NCI-H748 (cell line): ENCODE measurements around the gene ROBO4.

ENCODE experiments used
- DNase-seq: peaks from one replicate; lab custom pipeline; 2025; ENCODE audit not compliant: unreplicated experiment; lab: John Stamatoyannopoulos, UW

ROBO4 gene

DNA sequence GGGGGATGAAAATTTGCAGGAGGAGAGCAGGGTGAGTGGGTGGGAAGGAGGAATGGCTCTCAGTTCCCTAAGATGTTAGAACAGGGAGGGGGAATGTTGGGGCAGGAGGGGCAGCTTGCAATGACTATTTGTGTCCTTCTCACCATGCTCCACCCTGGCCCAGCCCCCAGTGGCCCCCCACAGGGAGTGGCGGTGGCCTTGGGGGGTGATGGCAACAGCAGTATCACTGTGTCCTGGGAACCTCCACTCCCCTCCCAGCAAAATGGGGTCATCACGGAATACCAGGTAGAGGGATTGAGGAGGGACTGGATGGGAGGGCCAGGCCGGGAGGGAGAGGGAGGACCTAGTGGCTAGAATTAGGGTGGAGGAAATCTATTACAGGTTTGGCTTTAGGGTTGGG lies 22.3 kb downstream of the ROBO4 start:
- no peak for DNase-seq

DNA sequence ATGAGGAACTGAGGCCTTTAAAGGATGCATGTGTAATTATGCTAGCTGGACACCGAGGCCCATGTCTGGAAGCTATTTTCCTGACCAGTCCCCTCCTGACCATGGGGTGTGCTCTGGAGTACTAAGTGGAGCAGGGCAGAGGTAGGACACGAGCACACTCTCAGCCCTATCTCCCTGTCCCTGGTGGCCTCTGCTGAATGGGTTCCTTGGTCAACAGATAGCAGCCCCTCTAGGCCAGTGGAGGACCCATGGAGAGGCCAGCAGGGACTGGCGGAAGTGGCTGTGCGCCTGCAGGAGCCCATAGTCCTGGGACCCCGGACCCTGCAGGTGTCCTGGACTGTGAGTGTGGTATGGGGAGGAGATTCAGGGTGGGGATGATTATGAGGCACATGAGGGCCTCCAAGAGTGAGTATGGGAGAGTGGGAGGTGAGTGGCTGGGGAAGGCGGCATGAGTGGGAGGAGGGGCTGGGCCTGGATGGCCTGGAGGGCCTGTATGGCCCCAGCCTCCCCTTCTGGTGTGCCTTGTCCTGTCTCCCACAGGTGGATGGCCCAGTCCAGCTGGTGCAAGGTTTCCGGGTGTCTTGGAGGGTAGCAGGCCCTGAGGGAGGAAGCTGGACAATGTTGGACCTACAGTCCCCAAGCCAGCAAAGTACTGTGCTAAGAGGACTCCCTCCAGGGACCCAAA lies 23.0 kb downstream of the ROBO4 start:
- no peak for DNase-seq

DNA sequence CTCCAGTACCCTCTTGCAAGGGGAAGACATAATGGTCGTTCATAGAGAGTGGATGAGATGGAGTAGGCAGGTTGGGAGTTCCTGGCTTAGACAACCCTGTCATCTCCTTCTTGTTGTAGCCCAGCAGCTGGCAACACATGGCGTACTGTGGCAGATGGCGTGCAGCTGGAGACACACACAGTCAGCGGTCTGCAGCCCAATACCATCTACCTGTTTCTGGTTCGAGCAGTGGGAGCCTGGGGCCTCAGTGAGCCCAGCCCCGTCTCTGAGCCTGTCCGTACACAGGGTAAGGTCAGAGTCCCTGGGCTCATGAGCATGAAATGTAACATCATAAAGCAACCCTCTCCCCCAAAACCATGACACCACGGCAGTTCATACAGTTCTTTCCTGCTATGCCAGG lies 23.7 kb downstream of the ROBO4 start:
- DNase-seq = no peak

DNA sequence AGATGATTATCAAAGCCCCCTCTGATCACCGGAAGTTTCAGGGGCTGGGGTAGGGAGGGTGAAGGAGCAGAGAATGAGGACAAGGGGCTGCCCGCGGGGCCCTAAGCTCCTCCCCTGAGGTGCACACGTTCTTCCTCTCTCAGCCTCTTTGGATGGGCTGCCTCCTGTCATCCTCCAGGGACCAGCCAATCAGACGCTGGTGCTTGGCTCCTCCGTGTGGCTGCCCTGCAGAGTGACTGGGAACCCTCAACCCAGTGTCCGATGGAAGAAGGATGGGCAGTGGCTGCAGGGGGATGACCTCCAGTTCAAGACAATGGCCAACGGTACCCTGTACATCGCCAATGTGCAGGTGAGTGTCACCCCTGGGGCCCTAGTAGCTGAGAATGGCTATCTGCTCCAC lies 24.9 kb downstream of the ROBO4 start:
- no peak for DNase-seq

DNA sequence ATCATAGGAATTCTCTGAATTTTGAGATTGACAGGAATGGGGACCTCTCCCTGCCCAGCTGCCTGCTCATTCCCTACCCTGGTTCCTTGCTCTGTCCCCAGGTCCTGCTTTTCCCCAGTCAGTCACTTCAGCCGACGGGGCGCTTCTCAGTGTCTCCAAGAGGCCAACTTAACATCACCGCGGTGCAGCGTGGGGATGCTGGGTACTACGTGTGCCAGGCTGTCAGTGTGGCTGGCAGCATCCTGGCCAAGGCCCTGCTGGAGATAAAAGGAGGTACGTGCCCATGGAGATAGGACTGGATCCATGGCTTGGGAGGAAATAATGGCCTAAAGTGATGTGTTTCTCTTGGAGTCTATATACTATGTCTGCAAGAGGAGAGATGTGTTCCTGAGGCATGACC lies 25.4 kb downstream of the ROBO4 start:
- DNase-seq = no peak

DNA sequence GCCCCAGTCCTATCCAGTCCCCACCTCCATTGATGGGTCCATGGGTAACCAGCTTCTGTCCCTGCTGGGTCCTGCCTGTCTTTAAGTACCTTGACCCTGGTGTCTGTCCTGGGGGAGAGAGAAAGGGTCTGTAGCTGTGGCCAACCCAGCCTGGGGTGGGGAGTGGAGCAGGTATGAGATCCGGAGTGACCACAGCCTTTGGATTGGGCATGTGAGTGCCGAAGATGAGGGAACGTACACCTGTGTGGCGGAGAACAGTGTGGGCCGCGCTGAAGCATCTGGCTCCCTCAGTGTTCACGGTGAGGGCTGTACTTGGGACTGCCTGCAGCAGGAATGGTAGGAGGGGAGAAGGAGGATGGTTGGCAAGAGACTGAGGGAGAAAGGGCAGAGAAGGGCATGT lies 27.2 kb downstream of the ROBO4 start:
- no peak for DNase-seq

DNA sequence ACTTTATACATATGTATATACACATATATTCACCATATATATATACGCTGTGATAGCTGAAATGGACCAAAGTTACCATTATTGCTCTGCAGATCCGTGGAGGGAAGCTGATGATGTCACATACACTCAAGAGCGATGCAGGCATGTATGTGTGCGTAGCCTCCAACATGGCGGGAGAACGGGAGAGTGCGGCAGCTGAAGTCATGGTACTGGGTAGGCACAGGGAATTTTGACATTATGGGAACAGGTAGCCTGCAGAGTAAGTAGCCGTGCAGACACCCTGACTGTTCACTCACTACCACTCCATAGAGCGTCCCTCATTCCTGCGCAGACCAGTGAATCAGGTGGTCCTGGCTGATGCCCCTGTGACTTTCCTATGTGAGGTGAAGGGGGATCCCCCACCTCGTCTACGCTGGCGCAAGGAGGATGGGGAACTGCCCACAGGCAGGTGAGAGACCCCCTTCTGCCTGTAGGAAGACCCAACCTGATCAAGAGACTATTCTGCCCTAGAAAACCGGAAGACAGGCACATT lies 27.7 kb downstream of the ROBO4 start:
- DNase-seq = no peak

DNA sequence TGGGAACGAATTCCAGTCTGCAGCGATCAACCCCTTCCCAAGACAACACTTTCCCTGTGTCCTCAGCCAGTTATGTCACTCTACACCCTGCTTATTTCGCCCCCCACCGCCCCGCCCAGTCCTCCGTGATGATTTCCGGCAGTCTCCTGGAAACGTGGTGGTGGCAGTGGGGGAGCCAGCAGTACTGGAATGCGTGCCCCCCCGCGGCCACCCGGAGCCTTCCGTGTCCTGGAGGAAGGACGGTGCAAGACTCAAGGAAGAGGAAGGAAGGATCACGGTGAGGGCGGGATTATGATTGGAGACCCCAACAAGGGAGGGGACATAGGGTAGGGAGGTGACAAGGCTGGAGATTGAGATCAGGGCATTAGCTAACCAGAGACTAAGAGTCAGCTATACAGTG lies 28.3 kb downstream of the ROBO4 start:
- DNase-seq = no peak

DNA sequence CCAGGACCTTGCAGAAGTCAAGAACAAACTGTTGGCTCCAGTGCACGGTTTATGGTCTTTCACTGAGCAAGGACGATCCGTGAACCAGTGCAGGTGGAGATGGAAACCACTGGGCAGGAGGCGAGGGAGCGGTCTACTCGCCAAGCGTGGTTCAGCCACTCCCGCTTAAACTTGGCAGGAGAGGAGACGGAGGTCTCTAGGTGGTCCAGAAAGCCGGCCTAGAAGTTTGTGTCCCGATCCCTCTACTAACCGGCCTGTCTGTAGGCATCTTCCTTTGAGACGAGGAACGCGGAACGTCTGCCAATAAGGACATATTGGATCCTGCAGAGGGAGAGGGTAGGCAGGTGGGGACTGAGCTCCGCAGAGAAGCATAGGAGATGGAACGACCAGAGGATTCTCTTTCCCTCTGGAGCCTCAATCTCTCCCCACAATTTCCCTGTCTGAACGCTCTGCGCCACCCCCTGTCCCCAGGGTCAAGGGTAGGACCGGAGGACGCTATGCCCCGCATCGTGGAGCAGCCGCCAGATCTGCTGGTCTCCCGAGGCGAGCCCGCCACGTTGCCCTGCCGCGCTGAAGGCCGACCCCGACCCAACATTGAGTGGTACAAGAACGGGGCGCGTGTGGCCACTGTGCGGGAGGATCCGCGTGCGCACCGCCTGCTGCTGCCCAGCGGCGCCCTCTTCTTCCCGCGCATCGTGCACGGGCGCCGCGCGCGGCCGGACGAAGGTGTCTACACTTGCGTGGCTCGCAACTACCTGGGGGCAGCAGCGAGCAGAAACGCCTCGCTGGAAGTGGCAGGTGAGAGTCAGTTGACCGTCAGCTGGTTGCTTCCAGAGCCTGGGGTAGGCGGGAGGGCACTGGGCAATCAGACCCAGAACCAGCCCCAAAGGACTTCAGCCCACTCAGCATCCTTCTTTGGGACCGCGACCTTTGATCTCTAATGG lies 29.1 kb downstream of the ROBO4 start:
- DNase-seq = no peak

DNA sequence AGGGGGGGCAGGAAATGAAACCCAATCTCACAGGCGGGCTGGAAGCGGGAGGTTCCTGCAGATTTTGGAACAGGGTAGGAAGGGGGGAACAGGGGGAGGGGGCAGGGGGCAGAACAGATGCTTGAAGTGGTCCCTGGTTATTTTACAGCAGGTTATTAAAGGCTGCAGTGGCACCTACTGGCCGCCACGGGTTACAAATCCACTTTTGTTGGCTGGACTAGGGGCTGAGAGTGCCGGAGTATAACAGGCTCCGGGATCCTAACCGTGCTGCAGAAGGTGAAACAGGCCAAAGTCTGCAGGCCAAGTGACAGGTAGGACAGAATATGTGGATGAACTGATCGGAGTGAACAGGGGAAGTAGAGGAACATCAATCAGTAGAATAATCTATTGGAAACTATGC lies 30.0 kb downstream of the ROBO4 start:
- DNase-seq = peak; percentile 35

DNA sequence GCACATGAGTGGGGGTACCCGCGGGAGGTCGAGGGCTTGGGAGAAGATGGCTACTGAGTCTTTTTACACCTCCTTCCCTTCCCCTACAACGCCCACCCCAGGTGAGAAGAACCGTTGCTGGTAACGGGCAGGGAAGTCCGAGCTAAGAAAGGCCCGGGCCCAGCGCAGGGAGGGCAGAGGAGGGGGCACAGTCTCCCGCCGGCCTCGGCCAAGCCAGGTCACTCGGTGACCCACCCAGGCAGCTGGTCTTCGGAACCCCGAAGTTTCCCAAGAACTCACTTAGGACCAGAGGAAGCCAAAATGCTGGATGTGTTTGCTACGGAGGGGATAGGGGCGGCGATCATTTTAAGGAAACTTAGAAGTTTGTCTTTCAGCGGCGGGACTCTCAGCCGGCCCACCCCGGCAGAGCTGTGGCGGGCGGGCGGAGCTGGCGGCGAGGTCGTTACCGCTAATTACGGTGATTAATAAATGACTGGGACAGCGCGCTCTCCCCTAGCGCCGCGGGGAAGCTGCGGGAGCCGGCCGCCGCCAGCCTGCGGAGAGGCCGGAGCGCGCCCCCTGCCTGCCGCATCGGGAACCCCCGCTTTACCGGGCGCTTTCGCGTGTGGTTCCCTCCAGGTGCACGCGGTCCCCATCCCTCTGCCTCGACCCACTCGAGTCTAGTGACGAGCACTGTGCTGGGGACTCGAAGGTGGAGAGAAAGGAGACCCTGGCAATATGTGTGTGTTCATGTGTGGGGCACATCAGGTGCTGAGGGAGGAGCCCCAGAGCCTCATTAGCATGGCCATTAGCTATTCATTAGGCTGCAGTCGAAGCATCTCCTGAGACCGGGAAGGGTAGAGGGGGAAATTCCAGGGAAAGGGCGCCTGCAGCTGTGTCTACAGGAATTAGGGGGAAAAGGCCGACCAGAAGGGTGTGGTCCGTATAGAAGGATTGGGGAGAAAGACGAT lies 31.5 kb downstream of the ROBO4 start:
- DNase-seq = no peak

DNA sequence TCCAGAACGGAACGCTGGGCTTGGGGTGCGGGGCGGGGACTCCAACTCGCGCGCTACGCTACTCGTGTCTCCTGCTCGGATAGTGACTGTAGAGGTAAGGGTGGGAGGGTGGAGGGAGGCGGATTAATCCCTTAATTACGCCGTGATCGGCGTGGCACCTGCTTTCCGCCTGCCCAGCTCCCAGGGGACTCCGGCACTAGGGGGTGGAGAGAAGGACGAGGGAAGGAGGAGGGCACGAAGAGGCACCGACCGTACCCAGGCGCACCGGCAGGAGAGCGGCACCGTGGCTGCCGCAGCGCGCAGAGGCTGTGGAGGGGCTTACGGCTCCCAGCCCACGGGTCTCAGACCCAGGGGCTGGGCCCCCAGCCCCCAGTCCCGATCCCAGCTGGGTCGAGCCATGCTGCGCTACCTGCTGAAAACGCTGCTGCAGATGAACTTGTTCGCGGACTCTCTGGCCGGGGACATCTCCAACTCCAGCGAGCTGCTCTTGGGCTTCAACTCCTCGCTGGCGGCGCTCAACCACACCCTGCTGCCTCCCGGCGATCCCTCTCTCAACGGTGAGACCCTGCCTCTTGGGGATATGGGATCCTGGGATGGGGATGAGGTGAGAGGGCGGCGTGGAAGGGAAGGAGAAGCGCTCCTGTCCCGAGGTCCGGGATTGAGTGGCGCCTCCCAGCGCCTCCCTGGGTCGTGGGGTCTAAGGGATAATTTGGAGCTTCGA lies 32.3 kb downstream of the ROBO4 start, which contains the start of gene ROBO3:
ROBO3 (plus strand) TSS at position 252 of the 721 bp plus-strand sequence; CDS start at position 398, 146 bp downstream.
- DNase-seq = no peak

DNA sequence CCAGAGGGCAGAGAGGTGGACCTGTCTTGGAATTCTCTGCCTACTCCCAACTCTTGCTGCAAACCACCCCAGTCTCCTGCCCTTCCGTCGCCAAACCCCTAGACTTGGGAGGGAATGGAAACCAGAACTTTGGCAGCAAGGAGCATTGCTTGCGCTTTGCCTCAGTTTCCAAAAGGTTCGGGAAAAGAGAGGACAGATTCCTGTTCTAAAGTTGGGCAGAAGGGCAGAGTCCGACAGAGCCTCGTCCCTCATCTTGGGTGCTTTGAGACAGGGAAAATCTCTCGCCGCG lies 32.8 kb downstream of the ROBO4 start:
- DNase-seq = no peak

DNA sequence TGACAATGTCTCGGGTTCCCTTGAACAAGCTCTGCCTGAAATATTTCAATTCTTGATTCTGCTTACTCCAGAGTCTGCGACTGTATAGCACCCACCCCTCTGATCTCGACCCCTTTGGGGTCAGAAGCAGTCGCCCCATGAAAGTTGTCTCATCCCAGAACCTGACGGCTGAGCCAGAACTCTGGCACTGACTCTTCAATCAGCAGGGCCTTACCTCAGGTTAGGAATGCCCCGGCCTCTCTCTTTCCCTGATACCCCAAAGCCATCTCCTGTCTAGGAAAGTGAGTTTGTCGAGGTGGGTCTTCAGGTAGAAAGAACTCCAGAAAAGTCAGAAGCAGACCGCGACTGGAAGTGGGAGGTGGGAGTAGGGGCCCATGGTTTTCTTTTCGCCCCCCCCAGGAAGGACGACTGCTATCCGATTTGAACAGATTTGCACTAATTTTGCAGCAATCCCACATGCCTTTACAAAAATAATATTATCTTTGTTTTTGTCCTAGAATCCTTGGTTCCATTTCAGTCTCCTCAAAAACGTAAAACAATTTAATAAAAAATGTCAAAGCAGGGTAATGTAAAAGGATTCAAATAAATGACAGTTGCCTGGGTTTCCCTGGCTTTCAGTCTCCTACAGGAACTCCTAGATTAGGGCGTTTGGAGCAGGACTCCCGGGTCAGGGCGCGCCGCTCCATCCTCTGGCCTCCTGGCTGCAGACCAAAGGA lies 33.3 kb downstream of the ROBO4 start:
- no peak for DNase-seq

DNA sequence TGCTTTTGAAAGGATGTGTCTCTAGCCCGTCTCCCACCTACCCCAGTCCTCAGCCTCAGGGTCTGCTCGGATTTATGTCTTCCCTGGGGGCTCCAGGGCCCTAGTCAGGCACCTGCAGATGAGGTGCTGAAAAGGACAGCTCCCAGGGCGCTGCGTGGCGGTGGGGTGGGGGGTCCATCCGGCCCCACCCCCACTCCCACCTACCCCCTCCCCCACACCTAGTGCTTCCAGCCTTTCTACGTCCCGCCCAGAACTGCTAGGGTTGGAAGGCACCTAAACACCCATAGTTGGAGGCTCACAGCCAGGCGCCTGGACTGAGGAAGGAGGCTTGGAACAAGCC lies 33.9 kb downstream of the ROBO4 start:
- DNase-seq = no peak

DNA sequence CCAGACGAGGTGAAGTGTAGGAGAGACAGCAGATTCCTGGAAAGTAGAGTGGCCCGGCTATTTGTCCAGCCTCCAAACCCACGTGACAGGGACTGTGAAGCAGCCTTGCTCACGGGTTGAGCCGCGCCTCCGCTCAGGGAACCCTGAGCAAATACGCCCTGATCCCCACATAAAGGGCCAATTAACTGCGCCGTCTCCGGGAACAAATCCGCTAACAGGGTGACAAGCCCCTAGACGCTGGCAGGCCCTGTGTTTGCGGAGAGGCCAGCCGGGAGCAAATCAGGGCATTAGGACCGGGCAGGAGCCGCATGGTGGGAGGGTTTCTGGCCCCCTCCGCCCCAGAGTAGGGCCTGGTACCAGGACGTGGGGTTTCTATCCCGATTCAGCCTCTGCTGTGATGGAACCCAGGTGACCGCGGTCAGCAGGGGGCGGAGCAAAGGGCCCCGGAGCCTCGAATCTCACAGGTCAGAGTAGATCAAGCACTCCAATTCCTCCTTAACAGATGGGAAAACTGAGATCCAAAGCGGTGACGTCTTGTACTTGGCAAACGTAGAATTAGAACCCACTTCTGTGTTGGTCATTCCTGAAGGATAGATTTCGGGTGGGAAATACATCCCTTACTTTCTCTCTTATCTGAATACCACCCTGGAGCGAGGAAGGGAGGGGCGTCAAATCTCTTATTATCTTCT lies 34.4 kb downstream of the ROBO4 start:
- peak; percentile 57 for DNase-seq

DNA sequence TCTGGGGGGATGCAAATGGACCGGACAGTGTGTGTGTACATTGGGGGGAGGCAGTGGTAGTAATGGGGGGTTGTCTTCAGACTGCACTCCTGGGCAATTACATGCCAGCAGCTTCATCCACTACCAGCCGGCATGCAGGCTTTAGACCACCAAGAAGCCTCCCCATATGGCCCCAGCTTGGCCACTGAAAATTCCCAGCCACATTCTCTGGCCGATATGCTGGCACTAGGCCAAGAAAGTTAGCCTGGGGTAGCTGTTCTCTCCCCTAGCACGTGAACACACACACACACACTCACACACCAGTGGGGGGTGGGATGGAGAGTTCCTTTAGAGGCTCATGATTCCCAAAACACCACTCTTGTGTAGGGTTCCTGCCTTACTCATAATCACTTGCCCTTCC lies 36.0 kb downstream of the ROBO4 start:
- no peak for DNase-seq

DNA sequence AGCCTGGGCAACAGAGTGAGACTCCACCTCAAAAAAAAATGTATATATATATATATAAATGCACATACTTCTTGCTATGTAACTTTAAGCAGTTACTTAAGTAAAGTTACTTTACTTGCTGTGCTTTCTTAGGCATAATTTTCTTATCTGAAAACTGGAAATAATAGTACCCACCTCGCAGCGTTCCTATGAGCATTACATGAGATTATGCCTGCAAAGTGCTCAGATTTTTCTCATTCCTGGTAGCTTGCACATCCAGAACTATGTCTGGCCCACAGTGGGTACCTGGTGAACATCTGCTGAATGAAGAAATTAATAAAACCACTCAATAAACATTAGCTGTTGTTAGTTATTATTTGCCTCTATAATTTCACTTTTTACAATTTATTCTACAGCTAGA lies 38.5 kb downstream of the ROBO4 start:
- no peak for DNase-seq

DNA sequence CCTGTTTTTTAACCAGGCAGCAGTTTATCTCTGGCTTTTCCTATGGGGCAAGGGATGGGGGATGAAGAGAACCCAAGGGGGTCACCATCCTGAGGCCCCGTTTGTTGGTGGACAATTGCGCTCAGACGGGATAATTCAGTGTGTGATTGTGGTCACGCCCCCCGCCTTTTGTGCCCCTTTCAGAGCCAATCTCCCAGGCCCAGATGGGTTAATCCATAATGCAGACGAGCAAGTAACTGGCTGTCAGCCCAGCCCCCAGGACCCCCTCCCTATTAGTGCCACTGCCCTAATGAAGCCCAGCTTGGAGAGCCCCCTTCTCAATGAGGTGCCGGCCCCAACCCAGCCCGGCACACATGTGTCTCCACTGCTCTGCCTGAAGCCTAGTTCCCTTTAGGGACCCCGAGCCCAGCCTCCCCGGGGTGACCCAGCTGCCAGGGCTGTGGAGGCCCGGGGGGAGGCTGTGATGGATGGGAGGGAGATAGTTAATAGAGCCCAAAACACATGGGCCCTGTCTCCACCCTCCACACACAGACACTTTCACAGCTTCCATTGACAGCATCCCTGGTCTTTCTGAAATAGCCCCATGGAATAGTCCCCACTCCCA lies 51.5 kb downstream of the ROBO4 start:
- DNase-seq = no peak
